Muscle layer of duodenum (tissue), 2 donors: ENCODE measurements around the gene TCEA2.

Experiments
- H3K27ac ChIP-seq: one replicate; pipeline ENCODE4 v1.7.0; 2013; ENCODE audit warnings: mild to moderate bottlenecking, low read length
- H3K27me3 ChIP-seq: one replicate; pipeline ENCODE4 v1.7.0; 2013; ENCODE audit warnings: low read depth, mild to moderate bottlenecking, control low read depth, low read length
- H3K36me3 ChIP-seq, 2 donors: one replicate each; pipeline ENCODE4 v1.7.0; 2013; ENCODE audit warnings: low read length in 2 of 2, control low read depth in 1 of 2, mild to moderate bottlenecking in 1 of 2; ENCODE audit not compliant: insufficient read depth in 2 of 2, control insufficient read depth in 1 of 2
- H3K4me1 ChIP-seq, 2 donors: one replicate each; pipeline ENCODE4 v1.7.0; 2013; ENCODE audit warnings: low read length in 2 of 2, mild to moderate bottlenecking in 2 of 2, control low read depth in 1 of 2, moderate library complexity in 1 of 2; ENCODE audit not compliant: insufficient read depth in 2 of 2, control insufficient read depth in 1 of 2
- H3K4me3 ChIP-seq, 2 donors: one replicate each; pipeline ENCODE4 v1.7.0; 2013; ENCODE audit warnings: low read length in 2 of 2, low read depth in 1 of 2, mild to moderate bottlenecking in 1 of 2
- H3K9me3 ChIP-seq, 2 donors: one replicate each; pipeline ENCODE4 v1.7.0; 2013; ENCODE audit warnings: low read length in 2 of 2, control low read depth in 1 of 2, mild to moderate bottlenecking in 1 of 2; ENCODE audit not compliant: control insufficient read depth in 1 of 2
- donor health status: healthy.

Gene TCEA2

DNA sequence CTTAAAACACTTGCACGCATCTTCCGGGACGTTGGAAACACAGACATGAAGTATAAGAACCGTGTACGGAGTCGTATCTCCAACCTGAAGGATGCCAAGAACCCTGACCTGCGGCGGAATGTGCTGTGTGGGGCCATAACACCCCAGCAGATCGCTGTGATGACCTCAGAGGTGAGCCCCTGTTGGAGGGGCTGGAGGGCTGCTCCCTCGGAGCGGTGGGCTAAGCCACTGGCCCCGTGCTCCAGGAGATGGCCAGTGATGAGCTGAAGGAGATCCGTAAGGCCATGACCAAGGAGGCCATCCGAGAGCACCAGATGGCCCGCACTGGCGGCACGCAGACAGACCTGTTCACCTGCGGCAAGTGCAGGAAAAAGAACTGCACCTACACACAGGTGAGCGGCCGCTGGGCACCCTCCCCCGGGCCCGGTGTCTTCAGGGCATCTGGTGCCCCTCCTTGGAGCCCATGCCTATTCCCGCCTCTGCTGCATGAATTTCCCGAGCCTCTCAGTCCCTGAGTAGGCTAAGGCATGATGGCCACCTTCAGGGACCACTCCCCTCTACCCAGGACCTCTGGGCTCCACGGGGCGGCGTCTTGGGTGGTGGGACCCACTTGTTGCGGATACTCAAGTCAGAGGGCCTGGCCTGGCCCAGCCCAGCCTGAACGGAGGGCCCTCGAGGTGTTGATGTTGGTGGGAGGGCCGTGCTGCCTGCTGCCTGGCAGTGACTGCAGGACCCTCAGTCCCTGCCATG is 7.4 kb downstream of the TCEA2 start:
- H3K4me1 ChIP-seq: no peaks in the 10 kb centered on the region
- peaks cover 0 to 29% of the 10 kb centered on the region in 2 donors for H3K36me3 ChIP-seq

DNA sequence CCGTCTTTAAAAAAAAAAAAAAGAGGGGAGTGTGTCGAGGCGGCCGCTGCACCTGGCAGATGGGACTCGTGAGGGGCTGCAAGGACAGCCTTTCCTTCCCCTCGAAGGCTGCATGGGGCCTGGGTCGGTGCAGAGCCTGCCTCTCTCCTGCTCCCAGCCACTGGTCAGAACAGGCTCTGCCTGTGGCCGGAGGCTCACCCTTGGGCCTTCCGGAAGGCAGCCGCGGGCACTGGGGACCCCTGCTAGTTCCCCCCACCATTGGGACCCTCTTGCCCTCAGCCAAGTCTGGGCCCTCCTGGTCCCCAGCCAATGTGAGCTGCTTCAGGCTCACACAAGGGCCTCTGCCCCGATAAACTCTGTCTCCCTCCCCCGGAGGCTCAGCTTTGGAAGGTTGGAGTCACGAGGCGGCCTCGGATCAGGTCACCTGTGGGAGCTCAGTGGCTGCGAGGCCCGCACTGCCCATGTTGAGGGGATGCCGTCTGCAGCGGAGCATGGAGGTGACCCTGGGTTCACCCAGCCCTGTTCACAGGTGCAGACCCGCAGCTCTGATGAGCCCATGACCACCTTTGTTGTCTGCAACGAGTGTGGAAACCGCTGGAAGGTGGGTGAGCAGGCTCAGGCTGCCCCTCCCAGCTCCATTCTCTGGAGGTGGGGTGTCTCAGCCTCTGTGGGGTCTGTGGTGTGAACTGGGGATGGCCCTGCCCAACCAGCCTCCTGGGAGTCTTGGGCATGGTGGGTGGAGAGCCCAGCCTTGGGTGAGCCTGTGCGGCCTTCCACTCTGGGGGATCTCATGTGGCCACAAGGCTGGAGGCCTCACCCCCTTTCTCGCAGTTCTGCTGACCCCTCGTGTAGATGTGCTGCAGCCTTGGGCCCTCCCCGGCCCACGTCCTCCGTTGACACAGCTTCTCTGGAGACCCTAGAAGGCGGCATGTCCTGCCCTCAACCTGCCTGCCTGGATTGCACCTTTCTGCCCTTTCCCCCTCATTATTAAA is 8.6 kb downstream of the TCEA2 start:
- no peaks in the 10 kb centered on the region for H3K4me1 ChIP-seq
- H3K27me3 ChIP-seq: no peaks in the 10 kb centered on the region
- peaks cover 0 to 29% of the 10 kb centered on the region in 2 donors for H3K36me3 ChIP-seq
- H3K4me3 ChIP-seq: no peak overlapping the region
- no peak overlapping the region for H3K27ac ChIP-seq
- H3K9me3 ChIP-seq: no peaks in the 10 kb centered on the region

More for the DNA sequence above, 7.4 kb downstream of the TCEA2 start:
- Histone ChIP-seq H3K9me3 (no peaks in the 10 kb centered on the region), H3K27ac (no peak overlapping the region), H3K27me3 (no peaks in the 10 kb centered on the region), H3K4me3 (no peak overlapping the region)

GRCh38 chr20:64072498-64073063 is 9.6 kb downstream of the TCEA2 start:
- Histone ChIP-seq H3K4me1 (no peaks in the 10 kb centered on the region), H3K27ac (no peak overlapping the region), H3K4me3 (no peak overlapping the region), H3K27me3 (no peaks in the 10 kb centered on the region), H3K9me3 (no peaks in the 10 kb centered on the region), H3K36me3 (peaks cover 0 to 29% of the 10 kb centered on the region in 2 donors)

DNA sequence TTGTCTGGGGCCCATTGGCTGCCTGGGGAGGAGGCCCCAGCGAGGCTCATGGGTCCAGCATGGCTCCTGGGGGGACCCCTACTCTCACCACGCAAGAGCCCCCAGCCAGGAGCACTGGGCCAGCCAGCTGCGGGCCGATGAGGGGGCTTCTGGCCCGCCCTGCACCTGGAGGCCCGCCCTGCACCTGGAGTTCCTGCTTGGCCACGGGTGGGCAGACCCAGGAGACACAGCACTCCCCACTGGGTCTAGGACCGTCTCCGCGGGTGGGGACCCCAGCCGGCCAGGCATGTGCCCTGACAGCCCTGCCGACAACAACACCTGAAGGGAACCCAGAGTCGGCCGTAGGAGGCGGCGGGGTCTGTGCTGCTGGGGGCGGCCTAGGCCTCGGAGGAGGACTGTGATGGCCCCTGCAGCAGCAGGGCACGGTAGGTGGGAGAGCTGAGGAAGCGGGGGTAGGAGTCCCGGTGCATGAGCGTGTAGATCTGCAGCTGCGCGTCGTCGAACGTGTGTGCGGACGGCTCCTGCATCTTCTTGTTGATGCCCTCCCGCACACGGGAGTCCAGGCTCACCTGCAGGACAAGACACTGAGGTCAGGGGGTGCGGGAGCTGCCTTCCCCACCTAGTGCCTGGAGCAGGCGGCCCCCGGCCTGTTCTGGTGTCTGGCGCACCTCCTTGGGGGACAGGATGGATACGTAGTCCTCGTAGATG is 10.6 kb downstream of the TCEA2 start:
- no peaks in the 10 kb centered on the region for H3K9me3 ChIP-seq
- peaks cover 0 to 29% of the 10 kb centered on the region in 2 donors for H3K36me3 ChIP-seq
- H3K27ac ChIP-seq: no peak overlapping the region
- H3K27me3 ChIP-seq: no peaks in the 10 kb centered on the region
- H3K4me3 ChIP-seq: no peak overlapping the region
- H3K4me1 ChIP-seq: peaks cover 2% of the 10 kb centered on the region in 2 donors

DNA sequence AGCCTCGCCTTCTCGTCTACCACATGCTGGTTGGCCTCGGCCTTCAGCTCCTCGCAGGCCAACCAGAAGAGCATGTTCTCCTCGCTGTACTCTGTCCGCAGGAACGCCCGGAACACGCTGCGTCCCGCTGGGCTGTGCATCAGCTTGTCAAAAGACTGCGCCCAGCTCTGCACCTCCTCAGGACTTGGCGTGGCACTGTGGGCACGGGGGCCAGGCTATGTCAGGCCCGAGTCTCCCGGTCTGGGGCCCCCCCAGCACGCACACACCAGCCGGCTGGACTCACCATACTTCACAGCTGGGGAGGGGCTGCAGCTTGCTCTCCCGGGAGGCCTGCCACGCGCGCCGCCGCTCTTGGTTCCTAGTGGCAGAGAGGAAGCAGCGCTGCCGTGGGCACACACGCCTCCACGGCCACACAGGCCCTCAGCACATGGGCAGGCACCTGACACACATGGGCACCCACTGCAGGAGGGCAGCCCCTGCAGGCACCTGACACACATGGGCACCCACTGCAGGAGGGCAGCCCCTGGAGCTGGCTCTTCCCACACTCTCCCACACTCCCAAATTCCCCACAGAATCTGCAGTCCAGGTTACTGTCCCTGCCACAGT is 11.3 kb downstream of the TCEA2 start:
- no peaks in the 10 kb centered on the region for H3K9me3 ChIP-seq
- no peak overlapping the region for H3K27ac ChIP-seq
- H3K4me1 ChIP-seq: peaks cover 8 to 9% of the 10 kb centered on the region in 2 donors
- H3K36me3 ChIP-seq: peaks cover 0 to 29% of the 10 kb centered on the region in 2 donors
- no peaks in the 10 kb centered on the region for H3K27me3 ChIP-seq
- no peak overlapping the region for H3K4me3 ChIP-seq

GRCh38 chr20:64074963-64075362 is 12.0 kb downstream of the TCEA2 start:
- no peak overlapping the region for H3K4me3 ChIP-seq
- H3K36me3 ChIP-seq: peaks cover 0 to 29% of the 10 kb centered on the region in 2 donors
- H3K9me3 ChIP-seq: no peaks in the 10 kb centered on the region
- no peaks in the 10 kb centered on the region for H3K27me3 ChIP-seq
- peaks cover 8 to 10% of the 10 kb centered on the region in 2 donors for H3K4me1 ChIP-seq
- no peak overlapping the region for H3K27ac ChIP-seq

- H3K36me3 ChIP-seq: peaks cover 0 to 29% of the 10 kb centered on the region in 2 donors
- H3K4me3 ChIP-seq: no peak overlapping the region
- no peaks in the 10 kb centered on the region for H3K9me3 ChIP-seq
- H3K4me1 ChIP-seq: peaks cover 8 to 10% of the 10 kb centered on the region in 2 donors
- no peaks in the 10 kb centered on the region for H3K27me3 ChIP-seq
- H3K27ac ChIP-seq: no peak overlapping the region
Measured at GRCh38 chr20:64075556-64075955, 12.6 kb downstream of the TCEA2 start.

- peak overlapping the region in 1 of 2 donors; percentile 82 for H3K4me3 ChIP-seq
- H3K4me1 ChIP-seq: peaks cover 8 to 10% of the 10 kb centered on the region in 2 donors
- no peaks in the 10 kb centered on the region for H3K9me3 ChIP-seq
- H3K27ac ChIP-seq: no peak overlapping the region
- peaks cover 0 to 29% of the 10 kb centered on the region in 2 donors for H3K36me3 ChIP-seq
- H3K27me3 ChIP-seq: no peaks in the 10 kb centered on the region
Measured at GRCh38 chr20:64076061-64076997, 13.3 kb downstream of the TCEA2 start.

GRCh38 chr20:64077094-64077493 is 14.1 kb downstream of the TCEA2 start:
- Histone ChIP-seq H3K27me3 (no peaks in the 10 kb centered on the region), H3K27ac (no peak overlapping the region), H3K4me1 (peaks cover 8 to 13% of the 10 kb centered on the region in 2 donors), H3K4me3 (peak overlapping the region; percentile 26 to 82), H3K36me3 (peaks cover 0 to 22% of the 10 kb centered on the region in 2 donors), H3K9me3 (no peaks in the 10 kb centered on the region)

DNA sequence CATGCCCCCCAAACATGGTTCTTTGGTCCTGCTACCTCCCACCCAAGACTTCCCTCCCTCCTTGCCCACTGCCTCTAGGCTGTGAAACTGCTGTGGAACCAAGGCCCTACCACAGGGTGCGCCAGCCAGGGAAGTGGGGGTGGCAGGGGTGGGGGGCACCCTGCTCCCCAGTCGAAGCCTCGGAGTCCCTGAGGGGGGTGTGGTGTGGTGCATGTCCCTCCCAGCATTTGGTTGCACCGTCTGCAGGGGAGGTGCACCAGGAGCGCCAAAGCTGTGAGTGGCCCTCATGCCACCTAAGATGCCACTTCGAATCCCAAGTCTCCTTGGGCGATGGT is 14.5 kb downstream of the TCEA2 start:
- H3K4me1 ChIP-seq: peaks cover 8 to 16% of the 10 kb centered on the region in 2 donors
- H3K27me3 ChIP-seq: no peaks in the 10 kb centered on the region
- no peak overlapping the region for H3K27ac ChIP-seq
- peak overlapping the region; percentile 26 to 82 for H3K4me3 ChIP-seq
- no peaks in the 10 kb centered on the region for H3K9me3 ChIP-seq
- peaks cover 0 to 18% of the 10 kb centered on the region in 2 donors for H3K36me3 ChIP-seq
